ENCODE data around the gene RBL2.

GRCh38 chr16:53534206-53534605, 99.9 kb downstream of the RBL2 start:
- TF ChIP-seq, protein P1, sequence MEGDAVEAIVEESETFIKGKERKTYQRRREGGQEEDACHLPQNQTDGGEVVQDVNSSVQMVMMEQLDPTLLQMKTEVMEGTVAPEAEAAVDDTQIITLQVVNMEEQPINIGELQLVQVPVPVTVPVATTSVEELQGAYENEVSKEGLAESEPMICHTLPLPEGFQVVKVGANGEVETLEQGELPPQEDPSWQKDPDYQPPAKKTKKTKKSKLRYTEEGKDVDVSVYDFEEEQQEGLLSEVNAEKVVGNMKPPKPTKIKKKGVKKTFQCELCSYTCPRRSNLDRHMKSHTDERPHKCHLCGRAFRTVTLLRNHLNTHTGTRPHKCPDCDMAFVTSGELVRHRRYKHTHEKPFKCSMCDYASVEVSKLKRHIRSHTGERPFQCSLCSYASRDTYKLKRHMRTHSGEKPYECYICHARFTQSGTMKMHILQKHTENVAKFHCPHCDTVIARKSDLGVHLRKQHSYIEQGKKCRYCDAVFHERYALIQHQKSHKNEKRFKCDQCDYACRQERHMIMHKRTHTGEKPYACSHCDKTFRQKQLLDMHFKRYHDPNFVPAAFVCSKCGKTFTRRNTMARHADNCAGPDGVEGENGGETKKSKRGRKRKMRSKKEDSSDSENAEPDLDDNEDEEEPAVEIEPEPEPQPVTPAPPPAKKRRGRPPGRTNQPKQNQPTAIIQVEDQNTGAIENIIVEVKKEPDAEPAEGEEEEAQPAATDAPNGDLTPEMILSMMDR (conservative IDR thresholded peaks at IDR 0.05 in 1 of 2, IDR thresholded peaks at IDR 0.05 in 1 of 2; ENCODE audit: extremely low read depth in 1 of 2, insufficient read depth in 1 of 2, low read depth in 1 of 2, low read length in 2 of 2): no peak
- TF ChIP-seq EZH2 (IDR thresholded peaks at IDR 0.05; ENCODE audit: borderline replicate concordance, low read length): no peak

Data from mammary epithelial cell (primary cell).